Right atrium auricular region (tissue), 2 donors: ENCODE results near the gene PPP1R1B. TPM values are rescaled to one million over a fixed set of nuclear protein-coding genes. Genes with fewer than 3 reads are reported as not detected.

Experiments
- DNase-seq: peaks from one replicate; pipeline ENCODE4 v3.0.0-alpha.2; 2019; ENCODE audit warnings: low spot score
- H3K27ac ChIP-seq, 2 donors: fragments of 200-600 bp; sonication (generic); 1 replicate in 1 of 2; 2 replicates in 1 of 2; pipeline ENCODE4 v1.5.1; 2016 to 2019
- H3K27me3 ChIP-seq, 2 donors: fragments of 200-600 bp; sonication (generic); one replicate each; pipeline versions ENCODE4 v1.5.1 to v1.6.0; 2017 to 2019
- H3K36me3 ChIP-seq: fragments of 200-600 bp; sonication (generic); one replicate; pipeline ENCODE4 v1.5.1; 2016
- H3K4me1 ChIP-seq, 2 donors: fragments of 200-600 bp; sonication (generic); one replicate each; pipeline versions ENCODE4 v1.5.1 to v1.6.0; 2017 to 2019
- H3K4me3 ChIP-seq, 2 donors: fragments of 200-600 bp; sonication (generic); 1 replicate in 1 of 2; 2 replicates in 1 of 2; pipeline ENCODE4 v1.5.1; 2017 to 2019; ENCODE audit warnings: mild to moderate bottlenecking in 1 of 2, moderate library complexity in 1 of 2
- H3K9me3 ChIP-seq, 2 donors: fragments of 200-600 bp; sonication (generic); one replicate each; pipeline ENCODE4 v1.5.1; 2019
- total RNA-seq, 2 donors: library from RNA; depleted of rRNA; stranded (reverse); fragments of >200 nt; gene quantifications; one replicate each; pipeline ENCODE4 v1.1.0, GENCODE V29; 2016
- TF ChIP-seq, protein P1 (sequence below), 2 donors: fragments of 200-600 bp; sonication (generic); IDR thresholded peaks; one replicate each; pipeline ENCODE4 v1.5.1; 2019; ENCODE audit warnings: antibody characterized with exemption in 2 of 2

Gene PPP1R1B
- total RNA-seq, 2 donors from 2014 or later, result 6.7 TPM; not detected in 1

DNA sequence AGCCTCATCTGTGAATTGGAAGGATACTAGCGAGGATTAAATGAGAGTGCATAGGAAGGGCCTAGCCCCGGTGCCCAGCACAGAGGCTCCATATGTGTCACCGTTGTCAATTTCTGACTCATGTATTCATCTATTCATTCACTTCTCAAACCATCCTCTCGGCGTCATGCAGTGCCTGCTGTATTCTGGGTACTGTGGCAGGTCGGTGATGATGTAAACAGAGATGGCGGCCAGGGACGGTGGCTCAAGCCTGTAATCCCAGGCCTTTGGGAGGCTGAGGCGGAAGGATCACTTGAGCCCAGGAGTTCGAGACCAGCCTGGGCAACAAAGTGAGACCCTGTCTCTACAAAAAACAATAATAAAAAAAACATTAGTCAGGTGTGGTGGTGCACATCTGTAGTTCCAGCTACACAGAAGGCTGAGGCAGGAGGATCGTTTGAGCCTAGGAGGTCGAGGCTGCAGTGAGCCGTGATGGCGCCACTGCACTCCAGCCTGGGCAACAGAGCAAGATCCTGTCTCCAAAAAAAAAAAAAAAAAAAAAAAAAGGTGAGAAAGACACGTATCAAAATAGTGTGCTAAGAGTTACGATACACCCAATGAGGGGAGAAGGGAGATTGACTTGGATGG, 4.3 kb upstream of the PPP1R1B start:
- Histone ChIP-seq H3K36me3 (no peaks in the 10 kb centered on the region), H3K4me1 (peaks cover 0 to 33% of the 10 kb centered on the region in 2 donors), H3K27ac (no peak overlapping the region), H3K4me3 (no peak overlapping the region), H3K9me3 (no peaks in the 10 kb centered on the region), H3K27me3 (peaks cover 0 to 7% of the 10 kb centered on the region in 2 donors)
- TF ChIP-seq, protein P1, sequence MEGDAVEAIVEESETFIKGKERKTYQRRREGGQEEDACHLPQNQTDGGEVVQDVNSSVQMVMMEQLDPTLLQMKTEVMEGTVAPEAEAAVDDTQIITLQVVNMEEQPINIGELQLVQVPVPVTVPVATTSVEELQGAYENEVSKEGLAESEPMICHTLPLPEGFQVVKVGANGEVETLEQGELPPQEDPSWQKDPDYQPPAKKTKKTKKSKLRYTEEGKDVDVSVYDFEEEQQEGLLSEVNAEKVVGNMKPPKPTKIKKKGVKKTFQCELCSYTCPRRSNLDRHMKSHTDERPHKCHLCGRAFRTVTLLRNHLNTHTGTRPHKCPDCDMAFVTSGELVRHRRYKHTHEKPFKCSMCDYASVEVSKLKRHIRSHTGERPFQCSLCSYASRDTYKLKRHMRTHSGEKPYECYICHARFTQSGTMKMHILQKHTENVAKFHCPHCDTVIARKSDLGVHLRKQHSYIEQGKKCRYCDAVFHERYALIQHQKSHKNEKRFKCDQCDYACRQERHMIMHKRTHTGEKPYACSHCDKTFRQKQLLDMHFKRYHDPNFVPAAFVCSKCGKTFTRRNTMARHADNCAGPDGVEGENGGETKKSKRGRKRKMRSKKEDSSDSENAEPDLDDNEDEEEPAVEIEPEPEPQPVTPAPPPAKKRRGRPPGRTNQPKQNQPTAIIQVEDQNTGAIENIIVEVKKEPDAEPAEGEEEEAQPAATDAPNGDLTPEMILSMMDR (IDR thresholded peaks at IDR 0.05), result no peak
- no peak for DNase-seq

DNA sequence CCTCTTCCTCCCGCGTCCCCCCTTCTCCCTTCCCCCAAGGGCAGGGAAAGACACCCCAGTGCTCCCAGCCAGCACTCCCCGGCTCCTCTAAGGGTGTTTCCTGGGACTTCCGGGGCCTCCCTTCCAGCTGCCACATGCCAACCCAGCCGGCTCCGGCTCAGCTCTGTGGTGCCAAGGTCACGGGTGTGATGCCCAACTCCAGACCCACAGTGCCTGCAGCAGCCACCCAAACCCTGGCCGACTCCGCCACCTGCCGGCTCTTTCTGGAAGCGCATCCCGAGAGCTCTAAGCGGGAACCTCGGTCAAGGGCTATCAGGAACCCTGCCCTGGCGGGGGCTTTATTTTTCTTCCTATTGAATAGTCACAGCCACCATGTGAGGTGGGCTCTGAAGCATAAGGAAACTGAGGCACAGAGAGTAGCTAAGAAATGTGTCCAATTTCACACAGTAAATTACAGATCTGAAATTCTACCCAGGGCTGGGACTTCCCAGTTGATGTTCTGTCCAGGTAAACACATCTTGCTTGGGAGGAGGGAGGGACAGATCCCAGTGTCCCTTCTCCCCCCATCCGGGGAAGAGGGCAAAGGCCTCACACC, 3.3 kb upstream of the PPP1R1B start:
- TF ChIP-seq, protein P1 (IDR thresholded peaks at IDR 0.05), result peak; percentile 92 to 97
- peak; percentile 89 for DNase-seq
- H3K4me1 ChIP-seq, result peaks cover 0 to 31% of the 10 kb centered on the region in 2 donors
- H3K4me3 ChIP-seq, result no peak overlapping the region
- no peaks in the 10 kb centered on the region for H3K36me3 ChIP-seq
- peaks cover 0 to 8% of the 10 kb centered on the region in 2 donors for H3K27me3 ChIP-seq
- H3K27ac ChIP-seq, result no peak overlapping the region
- no peaks in the 10 kb centered on the region for H3K9me3 ChIP-seq

- TF ChIP-seq, protein P1 (IDR thresholded peaks at IDR 0.05), result no peak
Measured at GRCh38 chr17:39624313-39624712, 2.4 kb upstream of the PPP1R1B start.

DNA sequence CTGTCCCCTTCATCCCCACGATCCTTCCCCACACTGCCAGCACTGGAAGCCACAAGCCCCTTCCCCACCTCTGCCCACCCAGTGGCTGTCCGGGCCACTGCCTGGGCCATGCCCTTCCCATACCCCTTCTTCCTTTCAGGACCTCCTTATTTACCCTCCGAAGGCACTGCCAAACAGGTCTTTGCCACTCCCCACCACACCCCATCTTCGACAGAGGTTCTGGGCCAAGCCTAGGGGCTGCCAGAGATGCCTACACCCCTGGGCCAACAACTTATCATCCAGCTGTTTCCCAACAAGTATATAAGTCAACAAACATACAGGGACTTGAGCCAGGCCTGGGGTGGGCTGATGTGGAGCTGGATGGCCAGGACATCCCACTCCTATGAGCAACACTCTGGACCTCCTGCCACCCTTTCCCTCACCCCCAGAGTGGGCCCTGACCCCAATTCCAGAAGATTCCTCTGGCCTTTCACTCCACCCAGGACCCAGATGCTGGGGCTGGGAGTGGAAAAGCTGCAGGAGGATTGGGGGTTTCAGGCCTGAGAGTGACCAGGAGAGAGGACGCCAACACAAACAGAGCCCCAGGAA, 1.5 kb upstream of the PPP1R1B start:
- H3K4me3 ChIP-seq, result no peak overlapping the region
- H3K9me3 ChIP-seq, result no peaks in the 10 kb centered on the region
- H3K4me1 ChIP-seq, result peaks cover 0 to 27% of the 10 kb centered on the region in 2 donors
- peaks cover 0 to 8% of the 10 kb centered on the region in 2 donors for H3K27me3 ChIP-seq
- H3K27ac ChIP-seq, result no peak overlapping the region
- DNase-seq, result no peak
- TF ChIP-seq, protein P1 (IDR thresholded peaks at IDR 0.05), result no peak
- H3K36me3 ChIP-seq, result no peaks in the 10 kb centered on the region

More at GRCh38 chr17:39624313-39624712, 2.4 kb upstream of the PPP1R1B start:
- Histone ChIP-seq H3K27ac (no peak overlapping the region), H3K4me1 (peaks cover 0 to 27% of the 10 kb centered on the region in 2 donors), H3K27me3 (peaks cover 0 to 8% of the 10 kb centered on the region in 2 donors), H3K36me3 (no peaks in the 10 kb centered on the region), H3K4me3 (no peak overlapping the region), H3K9me3 (no peaks in the 10 kb centered on the region)
- DNase-seq, result no peak

DNA sequence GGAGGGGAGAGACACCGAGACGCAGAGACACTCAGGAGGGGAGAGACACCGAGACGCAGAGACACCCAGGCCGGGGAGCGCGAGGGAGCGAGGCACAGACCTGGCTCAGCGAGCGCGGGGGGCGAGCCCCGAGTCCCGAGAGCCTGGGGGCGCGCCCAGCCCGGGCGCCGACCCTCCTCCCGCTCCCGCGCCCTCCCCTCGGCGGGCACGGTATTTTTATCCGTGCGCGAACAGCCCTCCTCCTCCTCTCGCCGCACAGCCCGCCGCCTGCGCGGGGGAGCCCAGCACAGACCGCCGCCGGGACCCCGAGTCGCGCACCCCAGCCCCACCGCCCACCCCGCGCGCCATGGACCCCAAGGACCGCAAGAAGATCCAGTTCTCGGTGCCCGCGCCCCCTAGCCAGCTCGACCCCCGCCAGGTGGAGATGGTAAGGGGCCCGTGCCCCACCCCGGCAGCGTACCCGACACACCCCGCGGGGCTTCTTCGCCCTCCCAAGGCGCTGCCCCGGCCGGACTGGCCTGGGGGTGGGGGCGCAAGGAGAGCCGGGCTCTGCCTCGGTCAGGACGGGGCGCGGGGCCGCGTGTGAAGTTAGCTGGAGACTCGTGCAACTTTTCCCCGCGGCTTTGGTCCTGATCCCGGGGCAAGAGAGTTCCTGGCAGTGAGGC, 427 bp downstream of the PPP1R1B start:
- no peak for DNase-seq
- Histone ChIP-seq H3K4me3 (peak overlapping the region; percentile 48), H3K4me1 (peaks cover 0 to 26% of the 10 kb centered on the region in 2 donors), H3K27me3 (peaks cover 0 to 8% of the 10 kb centered on the region in 2 donors), H3K9me3 (no peaks in the 10 kb centered on the region), H3K27ac (no peak overlapping the region), H3K36me3 (no peaks in the 10 kb centered on the region)
- TF ChIP-seq, protein P1 (IDR thresholded peaks at IDR 0.05), result no peak
